ENCODE results near the gene ZNF439. TPM values are rescaled to one million over a fixed set of nuclear protein-coding genes. Genes with fewer than 3 reads are reported as not detected.

The ZNF439 gene
- polyA plus RNA-seq, 4 donors: 10.8 to 27.4 (median 21.4) TPM

Other genes with a start within 250 kb of the ZNF439 start
- gene ZNF823, start 109.8 kb upstream of the ZNF439 start, polyA plus RNA-seq (ENCODE audit: insufficient read length in 4 of 4): 10 to 100 TPM in 2 of 4 donors, 1 to 10 TPM in 2; 6.4 to 13.5 (median 10.3) TPM
- 10 to 100 TPM in 3 of 4 donors, 1 to 10 TPM in 1; 8.7 to 18.1 (median 15.2) TPM for gene ZNF441, start 81.7 kb upstream of the ZNF439 start, polyA plus RNA-seq (ENCODE audit: insufficient read length in 4 of 4)
- gene ZNF491, start 50.2 kb upstream of the ZNF439 start, polyA plus RNA-seq (ENCODE audit: insufficient read length in 4 of 4): 1 to 10 TPM; 3.4 to 4.9 (median 4.8) TPM
- 10 to 100 TPM in 3 of 4 donors, 1 to 10 TPM in 1; 6.8 to 20.0 (median 16.3) TPM for gene ZNF440, start 34.5 kb upstream of the ZNF439 start, polyA plus RNA-seq (ENCODE audit: insufficient read length in 4 of 4)
- 10 to 100 TPM in 3 of 4 donors, 1 to 10 TPM in 1; 7.0 to 24.9 (median 17.6) TPM for gene ZNF69, start 39.1 kb downstream of the ZNF439 start, polyA plus RNA-seq (ENCODE audit: insufficient read length in 4 of 4)
- 10 to 100 TPM in 3 of 4 donors, 1 to 10 TPM in 1; 9.6 to 23.3 (median 18.8) TPM for gene ZNF700, start 76.4 kb downstream of the ZNF439 start, polyA plus RNA-seq (ENCODE audit: insufficient read length in 4 of 4)
- 10 to 100 TPM in 1 of 4 donors, 1 to 10 TPM in 3; 2.6 to 11.9 (median 8.8) TPM for gene ZNF763, start 116.3 kb downstream of the ZNF439 start, polyA plus RNA-seq (ENCODE audit: insufficient read length in 4 of 4)
- gene ZNF433, start 187.0 kb downstream of the ZNF439 start, polyA plus RNA-seq (ENCODE audit: insufficient read length in 4 of 4): 10 to 100 TPM in 3 of 4 donors, 1 to 10 TPM in 1; 6.0 to 19.4 (median 17.0) TPM
- 1 to 10 TPM in 3 of 4 donors, under 1 TPM in 1; 0.74 to 1.7 (median 1.6) TPM for gene ZNF878, start 204.2 kb downstream of the ZNF439 start, polyA plus RNA-seq (ENCODE audit: insufficient read length in 4 of 4)
- gene ZNF844, start 216.0 kb downstream of the ZNF439 start, polyA plus RNA-seq (ENCODE audit: insufficient read length in 4 of 4): 10 to 100 TPM; 15.1 to 37.2 (median 27.1) TPM